ENCODE data around the gene ANKRD13D. TPM values are rescaled to one million over a fixed set of nuclear protein-coding genes. Genes with fewer than 3 reads are reported as not detected.

Gene ANKRD13D
- total RNA-seq (2022; extraction: Qiagen RNA extraction) = 20.8 to 26.3 TPM (median 21.8 TPM) in 5 replicates

GRCh38 chr11:67289226-67289650, at the start of gene ANKRD13D:
ANKRD13D (plus strand) TSS chr11:67289303; CDS start chr11:67289461, 158 bp downstream.

GRCh38 chr11:67266449-67267187, 22.5 kb upstream of the ANKRD13D start, which contains the start of gene GRK2:
GRK2 (plus strand) TSS chr11:67266473; CDS start chr11:67266700, 227 bp downstream.

GRCh38 chr11:67303132-67303834, 14.2 kb downstream of the ANKRD13D start, which contains the start of gene SSH3:
SSH3 (plus strand) TSS chr11:67303530; CDS start chr11:67303626, 96 bp downstream.

Other genes with a start within 250 kb of the ANKRD13D start
- gene RHOD, start 232.5 kb upstream of the ANKRD13D start, total RNA-seq (2022; extraction: Qiagen RNA extraction) = 33.3 to 54.8 TPM (median 44.0 TPM) in 5 replicates
- gene KDM2A, start 170.0 kb upstream of the ANKRD13D start, total RNA-seq (2022; extraction: Qiagen RNA extraction) = 42.3 to 51.2 TPM (median 43.7 TPM) in 5 replicates
- gene GRK2, start 22.8 kb upstream of the ANKRD13D start, total RNA-seq (2022; extraction: Qiagen RNA extraction) = 34.1 to 36.3 TPM (median 34.1 TPM) in 5 replicates
- 19.1 to 27.8 TPM (median 20.9 TPM) in 5 replicates for gene SSH3, start 14.2 kb downstream of the ANKRD13D start, total RNA-seq (2022; extraction: Qiagen RNA extraction)
- 182 to 235 TPM (median 222 TPM) in 5 replicates for gene POLD4, start 64.2 kb downstream of the ANKRD13D start, total RNA-seq (2022; extraction: Qiagen RNA extraction)
- 33.7 to 40.0 TPM (median 37.6 TPM) in 5 replicates for gene CLCF1, start 84.3 kb downstream of the ANKRD13D start, total RNA-seq (2022; extraction: Qiagen RNA extraction)
- 20.5 to 32.2 TPM (median 25.8 TPM) in 5 replicates for gene RAD9A, start 102.7 kb downstream of the ANKRD13D start, total RNA-seq (2022; extraction: Qiagen RNA extraction)
- gene PPP1CA, start 112.6 kb downstream of the ANKRD13D start, total RNA-seq (2022; extraction: Qiagen RNA extraction) = 271 to 298 TPM (median 288 TPM) in 5 replicates
- 0.09 to 0.22 TPM (median 0.15 TPM) in 4 of 5 replicates, not detected in the other for gene TBC1D10C, start 114.8 kb downstream of the ANKRD13D start, total RNA-seq (2022; extraction: Qiagen RNA extraction)
- gene CARNS1, start 126.4 kb downstream of the ANKRD13D start, total RNA-seq (2022; extraction: Qiagen RNA extraction) = 0.09 to 0.20 TPM (median 0.12 TPM) in 5 replicates
- gene RPS6KB2, start 139.2 kb downstream of the ANKRD13D start, total RNA-seq (2022; extraction: Qiagen RNA extraction) = 47.0 to 52.0 TPM (median 47.7 TPM) in 5 replicates
- gene PTPRCAP, start 148.4 kb downstream of the ANKRD13D start, total RNA-seq (2022; extraction: Qiagen RNA extraction) = 0.17 to 0.37 TPM (median 0.28 TPM) in 5 replicates
- 55.7 to 65.2 TPM (median 62.1 TPM) in 5 replicates for gene CORO1B, start 154.2 kb downstream of the ANKRD13D start, total RNA-seq (2022; extraction: Qiagen RNA extraction)
- gene GPR152, start 163.4 kb downstream of the ANKRD13D start, total RNA-seq (2022; extraction: Qiagen RNA extraction) = 0.07 TPM in 1 of 5 replicates, not detected in the others
- not detected in 5 replicates for gene CABP4, start 166.1 kb downstream of the ANKRD13D start, total RNA-seq (2022; extraction: Qiagen RNA extraction)
- gene TMEM134, start 179.9 kb downstream of the ANKRD13D start, total RNA-seq (2022; extraction: Qiagen RNA extraction) = 42.9 to 66.4 TPM (median 56.2 TPM) in 5 replicates
- gene AIP, start 193.7 kb downstream of the ANKRD13D start, total RNA-seq (2022; extraction: Qiagen RNA extraction) = 42.7 to 46.9 TPM (median 43.8 TPM) in 5 replicates
- gene PITPNM1, start 216.1 kb downstream of the ANKRD13D start, total RNA-seq (2022; extraction: Qiagen RNA extraction) = 28.4 to 41.3 TPM (median 37.8 TPM) in 5 replicates
- 55.4 to 86.7 TPM (median 82.4 TPM) in 5 replicates for gene CDK2AP2, start 218.9 kb downstream of the ANKRD13D start, total RNA-seq (2022; extraction: Qiagen RNA extraction)
- not detected in 5 replicates for gene CABP2, start 234.1 kb downstream of the ANKRD13D start, total RNA-seq (2022; extraction: Qiagen RNA extraction)

All from A549 treated with Hydrocortisone at 1 μM for 4 hours (cell line).